GOT3 (cell line): Measurements from ENCODE around the gene MCCD1.
"Not testable (repeated sequence)": the region's sequence is repeated elsewhere in the genome, so short reads cannot be mapped to it uniquely, and the experiment has no call there.

Source experiments
- DNase-seq: peaks from one replicate; lab custom pipeline; 2025; ENCODE audit warnings: mixed read lengths; lab: John Stamatoyannopoulos, UW

The MCCD1 gene

DNA sequence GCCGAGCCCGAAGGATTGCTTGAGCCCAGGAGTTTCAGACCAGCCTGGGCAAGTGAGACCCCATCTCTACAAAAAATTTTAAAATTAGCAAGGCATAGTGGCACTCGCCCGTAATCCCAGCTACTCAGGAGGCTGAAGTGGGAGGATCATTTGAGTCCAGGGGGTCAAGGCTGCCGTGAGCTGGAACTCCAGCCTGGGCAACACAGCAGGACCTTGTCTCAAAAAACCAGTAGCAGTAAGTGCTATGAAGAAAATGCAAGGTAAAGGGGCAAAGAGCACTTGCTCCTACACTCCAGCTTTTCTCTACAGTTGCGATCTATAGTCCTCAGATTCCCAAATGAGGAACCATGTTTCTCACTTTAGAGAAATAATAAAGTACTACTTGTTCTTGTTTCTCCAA, 14.9 kb downstream of the MCCD1 start:
- no peak for DNase-seq

DNA sequence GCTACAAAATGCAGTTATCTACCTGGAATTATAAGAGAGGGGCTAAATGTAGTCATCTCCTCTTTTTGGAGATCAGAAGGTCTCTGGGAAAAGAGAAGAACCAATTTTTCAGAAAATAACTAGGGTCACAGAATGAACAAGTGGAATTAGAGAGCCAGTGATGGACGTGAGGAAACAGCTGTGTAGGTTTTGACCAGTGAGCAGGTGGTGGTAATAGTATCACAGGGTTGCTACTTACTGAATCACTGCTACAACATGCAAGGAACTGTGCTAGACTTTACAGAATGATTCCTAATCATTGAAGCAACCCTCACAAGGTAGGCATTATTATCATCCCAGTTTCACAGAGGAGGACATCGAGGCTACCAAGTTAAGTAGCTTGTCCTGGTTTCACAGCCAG, 15.9 kb downstream of the MCCD1 start:
- no peak for DNase-seq

DNA sequence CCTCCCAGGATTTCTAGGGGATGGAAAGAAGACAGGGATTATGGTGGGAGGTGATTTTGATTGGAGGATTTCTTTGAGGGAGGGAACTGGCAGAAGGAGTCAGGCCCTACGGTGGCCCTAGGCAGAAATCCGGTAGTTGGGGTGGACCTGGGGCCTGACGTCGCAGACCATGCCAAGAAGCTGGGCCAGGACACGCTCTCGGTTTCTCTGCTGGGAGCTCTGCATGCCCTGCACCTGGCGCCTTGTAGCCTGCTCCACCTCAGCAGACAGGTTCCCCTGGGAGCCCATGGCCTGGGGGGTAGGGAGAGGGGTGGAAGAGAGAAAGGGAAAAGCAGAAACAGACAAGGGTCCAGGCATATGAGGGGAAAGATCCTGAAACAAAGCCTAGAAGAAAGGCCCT, 16.5 kb downstream of the MCCD1 start:
- no peak for DNase-seq

DNA sequence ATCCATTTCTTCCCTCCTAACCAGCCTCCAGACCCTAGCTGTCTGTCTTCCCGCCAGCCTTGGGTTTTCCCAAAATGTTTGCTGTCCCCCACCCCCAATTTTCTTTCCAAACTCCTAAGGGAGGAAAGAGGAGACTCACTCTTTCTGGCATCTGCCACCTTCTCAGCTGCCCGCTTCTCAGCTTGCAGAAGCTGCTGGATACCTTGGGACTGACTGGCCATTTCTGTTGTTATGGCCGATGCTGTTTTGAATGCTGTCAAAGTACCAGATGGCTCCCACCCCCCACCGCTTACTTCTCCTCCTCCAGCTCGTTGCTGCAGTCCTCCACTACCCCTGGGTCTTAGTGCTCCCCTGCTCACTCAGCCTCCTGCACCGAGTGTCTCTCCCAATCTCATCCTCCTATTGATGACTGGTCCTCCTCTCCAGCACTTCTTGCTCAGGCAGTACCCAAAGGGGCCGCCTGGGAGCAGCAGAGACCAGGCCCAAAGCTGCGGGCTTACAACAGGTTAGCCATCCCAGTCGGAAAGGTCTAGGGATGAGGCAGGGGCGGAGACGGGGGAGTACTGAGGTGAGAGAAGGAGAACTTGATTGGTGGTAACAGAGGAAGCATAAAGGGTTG, 17.7 kb downstream of the MCCD1 start, which contains the start of gene ATP6V1G2:
TSS of gene ATP6V1G2 (minus strand) at position 270 of the 619 bp plus-strand sequence. CDS start at position 221, 49 bp downstream.
- peak; percentile 72 for DNase-seq

DNA sequence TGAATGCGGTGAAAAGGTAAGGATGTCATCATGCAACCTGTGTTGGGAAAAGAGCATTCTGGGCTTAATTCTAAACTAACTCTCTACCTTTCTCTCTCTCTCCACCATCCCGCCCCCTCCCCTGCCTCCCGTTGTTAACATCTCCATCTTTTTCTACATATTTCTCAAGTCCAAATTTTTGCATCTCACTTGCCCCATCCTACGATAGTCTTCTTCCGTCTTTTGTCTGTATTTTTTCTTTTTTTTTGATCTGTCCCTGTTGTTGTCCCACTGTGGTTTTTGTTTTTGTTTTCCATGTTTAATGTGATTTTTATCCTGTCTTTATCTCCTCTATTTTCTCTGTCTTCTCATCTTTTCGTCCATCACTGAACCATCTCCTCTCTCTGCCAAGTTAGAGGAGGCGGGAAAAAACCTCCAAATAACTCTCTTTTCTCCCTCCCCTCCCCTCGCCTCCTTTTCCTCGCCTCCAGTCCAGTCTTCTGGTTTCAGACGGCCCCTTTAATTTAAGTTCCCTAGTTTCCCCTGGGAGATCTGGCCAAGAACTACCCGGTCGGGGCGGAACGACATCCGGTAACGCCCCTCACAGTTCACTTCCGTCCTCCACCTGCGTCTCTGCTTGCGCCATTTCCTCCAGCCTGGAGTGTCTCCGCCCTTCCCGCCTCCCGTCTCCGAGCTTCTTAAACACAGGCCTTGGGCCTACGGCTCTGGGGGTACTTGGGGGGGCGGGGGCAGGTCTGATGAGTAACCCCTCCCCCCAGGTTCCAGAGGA, 18.4 kb downstream of the MCCD1 start, which contains the start of gene NFKBIL1:
TSS of gene NFKBIL1 (plus strand) at position 651 of the 769 bp plus-strand sequence. CDS start at position 738, 87 bp downstream.
- peak; percentile 75 for DNase-seq

DNA sequence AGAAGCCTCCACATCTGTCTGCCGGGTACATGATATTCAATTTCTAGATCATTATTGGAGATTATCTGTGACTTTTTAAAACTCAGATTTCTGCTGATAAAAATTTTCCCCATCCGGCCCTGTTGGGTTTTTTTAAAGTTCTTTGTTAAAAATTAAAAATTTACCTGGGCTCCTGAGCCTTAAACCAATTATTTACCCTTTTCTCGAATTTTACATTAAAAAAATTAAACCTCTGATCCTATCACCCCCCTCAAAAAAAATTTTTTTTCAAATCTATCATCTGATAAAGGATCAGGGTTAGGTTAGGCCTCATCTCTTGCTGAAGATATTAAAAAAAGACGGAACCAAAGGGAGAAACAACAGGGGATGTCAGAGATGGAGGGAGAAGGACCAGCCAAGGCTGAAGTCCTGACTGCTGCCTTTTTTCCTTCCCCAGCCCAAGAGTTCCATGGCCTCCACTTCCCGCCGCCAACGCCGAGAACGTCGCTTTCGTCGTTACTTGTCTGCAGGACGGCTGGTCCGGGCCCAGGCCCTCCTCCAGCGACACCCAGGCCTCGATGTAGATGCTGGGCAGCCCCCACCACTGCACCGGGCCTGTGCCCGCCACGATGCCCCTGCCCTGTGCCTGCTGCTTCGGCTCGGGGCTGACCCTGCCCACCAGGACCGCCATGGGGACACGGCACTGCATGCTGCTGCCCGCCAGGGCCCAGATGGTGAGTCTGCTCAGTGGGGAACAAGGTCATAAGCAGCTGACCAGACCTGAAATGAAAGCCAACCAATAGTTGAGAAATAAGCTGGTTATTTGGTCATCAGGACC, 19.2 kb downstream of the MCCD1 start:
- DNase-seq, result no peak

DNA sequence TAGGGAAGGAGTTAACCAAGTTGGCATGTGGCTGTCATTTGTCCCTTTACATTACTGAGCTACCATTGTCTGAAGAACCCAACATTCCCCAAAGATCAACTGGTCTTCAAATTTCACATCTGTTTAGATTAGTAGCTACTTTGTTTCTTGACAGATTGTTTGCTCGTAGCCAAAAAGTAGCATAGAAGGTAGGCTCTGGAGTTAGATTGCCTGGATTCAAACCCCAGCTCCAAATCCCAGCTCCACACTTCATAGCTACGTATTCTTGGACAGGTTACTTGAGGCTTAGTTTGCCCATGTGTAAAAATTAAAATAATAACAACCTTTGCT, 19.7 kb downstream of the MCCD1 start:
- DNase-seq, result no peak

DNA sequence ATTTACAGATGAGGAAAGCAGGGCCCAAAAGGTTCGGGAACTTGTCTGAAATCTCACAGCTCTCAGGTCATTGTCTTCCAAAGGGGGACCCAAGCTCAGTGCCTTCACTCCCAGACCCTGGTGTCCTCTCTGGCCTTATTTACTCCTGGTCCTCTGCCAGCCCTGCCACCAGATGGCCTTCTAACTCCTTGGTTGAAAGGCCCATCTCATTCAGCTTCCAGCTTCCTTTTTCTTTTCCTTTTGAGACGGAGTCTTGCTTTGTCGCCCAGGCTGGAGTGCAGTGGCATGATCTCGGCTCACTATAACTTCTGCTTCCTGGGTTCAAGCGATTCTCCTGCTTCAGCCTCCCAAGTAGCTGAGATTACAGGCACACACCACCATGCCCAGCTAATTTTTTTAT, 22.6 kb downstream of the MCCD1 start:
- not testable (repeated sequence) for DNase-seq

DNA sequence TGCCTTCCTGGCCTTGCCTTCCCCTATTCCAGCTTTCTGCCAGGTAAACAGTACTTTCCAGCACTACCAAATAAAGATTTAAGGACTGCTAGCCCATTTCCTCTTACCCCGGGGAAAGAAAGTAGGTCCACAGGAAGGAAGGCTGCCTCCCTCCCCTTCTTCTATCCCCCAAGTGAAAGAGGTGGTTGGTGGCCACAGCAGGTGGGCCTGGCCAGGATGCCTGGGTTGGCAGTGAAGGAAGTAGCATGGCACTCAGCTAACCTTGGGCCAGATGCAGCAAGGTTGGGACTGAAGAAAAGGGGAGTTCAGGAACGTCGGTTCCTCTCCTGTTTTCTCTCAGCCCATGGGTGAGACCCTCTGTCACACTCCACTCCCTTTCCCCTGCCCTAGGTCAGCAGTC, 27.5 kb downstream of the MCCD1 start:
- DNase-seq, result no peak

DNA sequence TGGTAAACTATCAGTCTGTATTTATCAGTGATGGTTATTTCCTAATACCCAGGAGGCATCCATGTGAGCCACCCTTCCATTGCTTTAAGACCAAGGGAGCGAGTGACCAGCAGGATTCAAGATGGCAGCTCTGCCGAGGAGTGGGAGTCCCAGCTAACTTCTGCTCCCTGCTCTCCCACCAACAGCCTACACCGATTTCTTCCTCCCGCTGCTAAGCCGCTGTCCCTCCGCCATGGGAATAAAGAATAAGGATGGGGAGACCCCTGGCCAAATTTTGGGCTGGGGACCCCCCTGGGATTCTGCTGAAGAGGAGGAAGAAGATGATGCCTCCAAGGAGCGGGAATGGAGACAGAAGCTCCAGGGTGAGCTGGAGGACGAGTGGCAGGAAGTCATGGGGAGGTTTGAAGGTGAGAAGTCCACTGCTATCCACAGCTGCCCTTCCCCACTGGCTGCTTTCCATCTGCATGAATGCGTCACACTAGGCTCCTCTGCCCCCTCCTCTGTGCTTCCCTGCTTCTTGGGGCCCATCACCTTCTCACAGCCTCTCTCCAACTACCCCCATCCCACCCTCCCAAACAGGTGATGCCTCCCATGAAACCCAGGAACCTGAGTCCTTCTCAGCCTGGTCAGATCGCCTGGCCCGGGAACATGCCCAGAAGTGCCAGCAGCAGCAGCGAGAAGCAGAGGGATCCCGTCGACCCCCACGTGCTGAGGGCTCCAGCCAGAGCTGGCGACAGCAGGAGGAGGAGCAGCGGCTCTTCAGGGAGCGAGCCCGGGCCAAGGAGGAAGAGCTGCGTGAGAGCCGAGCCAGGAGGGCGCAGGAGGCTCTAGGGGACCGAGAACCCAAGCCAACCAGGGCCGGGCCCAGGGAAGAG, 28.9 kb downstream of the MCCD1 start:
- DNase-seq, result no peak

DNA sequence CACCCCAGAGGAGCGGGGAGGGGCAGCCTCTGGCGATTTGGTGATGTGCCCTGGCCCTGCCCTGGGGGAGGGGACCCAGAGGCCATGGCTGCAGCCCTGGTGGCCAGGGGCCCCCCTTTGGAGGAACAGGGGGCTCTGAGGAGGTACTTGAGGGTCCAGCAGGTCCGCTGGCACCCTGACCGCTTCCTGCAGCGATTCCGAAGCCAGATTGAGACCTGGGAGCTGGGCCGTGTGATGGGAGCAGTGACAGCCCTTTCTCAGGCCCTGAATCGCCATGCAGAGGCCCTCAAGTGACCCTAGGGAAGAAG, 29.5 kb downstream of the MCCD1 start:
- no peak for DNase-seq

DNA sequence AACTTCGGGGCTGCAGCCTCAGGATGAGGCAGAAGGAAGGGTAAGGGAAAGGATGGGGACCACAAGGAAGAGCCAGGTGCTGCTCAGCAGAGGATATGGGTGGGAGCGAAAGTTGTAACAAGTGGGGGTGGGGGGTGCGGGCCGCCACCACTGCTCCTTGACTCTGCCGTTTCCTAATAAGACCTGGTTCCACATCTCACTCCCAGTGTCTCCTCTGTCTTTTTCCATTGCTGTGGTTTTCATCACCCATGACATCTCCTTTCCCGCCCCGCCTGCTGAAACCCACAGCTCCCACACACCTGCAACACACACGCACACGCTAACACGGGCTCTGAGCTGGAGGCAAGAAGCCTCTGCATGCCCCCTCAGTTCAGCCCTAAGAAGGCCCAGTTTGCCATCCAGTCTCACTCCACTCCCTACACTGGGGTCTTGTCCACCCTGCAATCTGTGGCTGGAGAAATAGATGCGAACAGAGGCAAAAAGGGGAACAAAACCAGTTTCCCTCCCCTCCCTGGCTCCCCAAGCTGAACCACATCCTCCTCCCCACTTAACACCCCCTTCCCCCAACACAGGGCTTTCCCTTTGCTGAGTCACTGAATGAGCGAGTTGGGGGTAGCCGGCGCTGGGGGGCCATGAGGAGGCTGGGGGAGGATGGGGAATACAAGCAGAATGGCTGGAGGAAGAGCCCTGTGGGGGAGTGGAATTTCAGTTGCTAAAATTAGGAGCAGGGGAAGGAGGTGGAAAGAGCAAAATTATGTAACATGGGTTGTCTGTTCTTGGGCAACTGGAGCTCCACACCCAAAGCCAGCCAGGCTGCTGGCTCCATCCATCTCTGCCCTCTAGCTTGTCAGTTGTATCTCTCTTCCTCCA, 30.1 kb downstream of the MCCD1 start:
- DNase-seq, result no peak

DNA sequence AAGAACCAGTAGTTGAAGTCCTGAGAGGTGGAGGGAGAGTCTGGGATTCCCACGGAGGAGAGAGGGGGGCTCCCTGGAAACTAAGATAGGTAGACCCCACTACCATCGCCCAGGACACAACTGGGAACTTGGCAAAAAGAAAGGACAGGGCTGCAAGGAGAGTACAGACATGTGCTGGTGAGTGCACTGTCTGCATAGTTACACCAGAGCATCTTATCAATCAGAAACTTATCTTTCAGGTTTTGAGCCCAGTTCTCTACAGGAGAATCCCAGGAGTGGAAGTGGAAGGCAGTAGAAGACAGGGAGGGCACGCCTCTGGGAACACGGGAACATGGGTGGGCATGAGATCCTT, 30.8 kb downstream of the MCCD1 start:
- DNase-seq, result no peak

DNA sequence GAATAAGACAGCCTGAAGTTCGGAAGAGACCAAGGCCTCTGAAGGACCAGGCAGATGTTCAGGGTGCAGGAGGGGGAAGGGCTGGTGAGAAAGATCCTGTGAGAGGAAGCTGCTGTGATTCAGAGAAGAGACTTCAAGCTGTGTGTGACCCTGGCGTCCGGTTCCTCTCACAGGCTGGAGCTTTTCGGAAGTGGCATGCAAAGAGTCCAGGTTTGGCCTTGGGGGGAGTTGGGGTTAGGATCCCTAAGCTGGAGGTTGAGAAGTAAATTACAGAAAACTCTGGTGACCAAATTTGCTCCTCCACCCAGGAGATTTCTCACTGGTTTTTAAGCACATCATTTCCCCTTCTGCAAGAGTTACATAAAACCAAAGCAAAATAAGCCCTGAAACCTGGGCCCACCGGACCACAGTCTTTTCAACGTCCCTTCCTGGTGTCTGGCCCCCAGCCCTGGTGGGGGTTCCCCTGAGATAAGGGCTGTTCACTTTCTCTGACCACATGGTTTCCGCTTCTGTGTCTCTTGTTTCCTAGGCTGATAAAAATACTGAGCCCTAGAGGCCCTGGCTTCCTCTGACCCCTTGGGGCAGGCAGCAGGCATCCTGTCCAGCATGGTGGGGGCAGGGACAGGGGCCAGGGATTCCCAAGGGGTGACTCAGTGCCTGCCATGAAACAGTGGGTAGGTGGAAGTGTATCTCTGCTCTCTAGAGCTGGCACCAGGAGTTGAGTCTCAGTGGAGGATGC, 31.4 kb downstream of the MCCD1 start:
- DNase-seq, result no peak

DNA sequence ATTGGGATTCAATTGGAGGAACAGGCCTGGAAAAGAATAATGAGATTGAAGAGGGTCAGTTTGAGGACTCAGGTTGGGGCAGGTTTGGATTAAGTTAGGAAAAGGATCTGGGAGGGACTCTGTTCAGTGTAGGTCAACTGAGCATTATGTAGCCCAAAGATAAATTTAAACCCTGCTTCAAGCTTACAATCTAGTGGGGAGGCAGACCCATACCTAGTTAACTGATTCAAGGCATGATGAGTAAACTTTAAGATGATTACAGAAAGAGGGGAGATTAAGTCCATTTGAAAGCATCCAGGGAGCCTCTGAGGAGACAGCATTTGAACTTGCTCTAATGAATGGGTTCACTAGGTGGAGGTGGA, 31.9 kb downstream of the MCCD1 start:
- DNase-seq, result no peak

DNA sequence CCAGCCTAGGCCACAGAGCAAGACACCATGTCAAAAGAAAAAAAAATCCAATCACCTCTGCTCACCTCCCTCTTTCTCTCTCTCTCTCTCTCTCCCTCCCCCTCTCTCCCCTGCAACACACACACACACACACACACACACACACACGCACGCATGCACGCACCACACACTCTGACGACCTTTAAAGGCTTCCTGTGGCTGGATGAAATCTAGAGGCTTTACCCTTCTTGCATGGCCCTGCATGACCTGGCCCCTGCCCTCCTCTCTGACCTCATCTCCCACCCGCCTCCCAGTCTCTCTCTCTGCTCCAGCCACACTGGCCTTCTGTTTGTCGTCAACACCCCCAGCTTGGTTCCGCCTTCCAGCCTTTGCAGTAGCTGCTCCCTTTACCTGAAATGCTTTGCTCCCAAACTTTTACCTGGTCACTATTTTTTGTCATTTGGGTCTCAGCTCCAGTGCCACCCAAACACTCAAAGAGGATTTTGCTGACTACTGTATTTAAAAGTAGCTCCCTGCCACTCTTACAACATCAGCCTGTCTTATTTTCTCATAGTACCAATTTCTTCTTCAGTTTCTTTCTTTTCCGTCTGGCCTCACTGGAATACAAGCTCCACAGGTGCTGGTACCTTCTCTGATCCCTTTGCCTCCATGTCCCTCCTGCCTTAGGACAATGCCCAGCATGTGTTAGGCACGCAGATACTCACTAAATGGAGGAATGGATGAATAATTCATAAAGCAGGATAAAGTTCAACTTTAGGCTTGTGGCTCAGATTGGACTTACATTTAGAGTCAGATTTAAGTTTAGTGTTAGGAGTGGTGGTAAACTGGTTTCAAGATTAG, 39.0 kb downstream of the MCCD1 start:
- no peak for DNase-seq

DNA sequence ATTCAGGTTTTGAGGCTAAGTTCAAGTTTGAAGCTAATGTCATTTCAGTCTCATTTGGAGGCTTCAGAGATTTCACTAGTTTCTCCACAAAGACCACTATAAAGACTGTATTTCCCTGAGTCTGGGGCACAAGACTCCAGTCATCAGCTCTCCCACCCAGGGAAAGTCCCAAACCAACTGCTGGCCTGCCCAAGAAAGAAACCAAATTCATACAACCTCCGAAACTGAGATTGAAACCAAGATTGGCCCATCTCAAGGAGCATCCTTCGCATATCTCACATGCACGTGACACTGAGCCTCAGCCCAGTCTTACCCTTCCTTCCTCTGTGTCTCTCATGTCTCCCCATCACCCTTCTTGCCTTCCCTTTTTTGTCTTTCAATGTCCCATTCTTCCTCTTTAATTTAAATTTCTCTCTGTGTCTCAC, 39.8 kb downstream of the MCCD1 start:
- DNase-seq, result no peak

DNA sequence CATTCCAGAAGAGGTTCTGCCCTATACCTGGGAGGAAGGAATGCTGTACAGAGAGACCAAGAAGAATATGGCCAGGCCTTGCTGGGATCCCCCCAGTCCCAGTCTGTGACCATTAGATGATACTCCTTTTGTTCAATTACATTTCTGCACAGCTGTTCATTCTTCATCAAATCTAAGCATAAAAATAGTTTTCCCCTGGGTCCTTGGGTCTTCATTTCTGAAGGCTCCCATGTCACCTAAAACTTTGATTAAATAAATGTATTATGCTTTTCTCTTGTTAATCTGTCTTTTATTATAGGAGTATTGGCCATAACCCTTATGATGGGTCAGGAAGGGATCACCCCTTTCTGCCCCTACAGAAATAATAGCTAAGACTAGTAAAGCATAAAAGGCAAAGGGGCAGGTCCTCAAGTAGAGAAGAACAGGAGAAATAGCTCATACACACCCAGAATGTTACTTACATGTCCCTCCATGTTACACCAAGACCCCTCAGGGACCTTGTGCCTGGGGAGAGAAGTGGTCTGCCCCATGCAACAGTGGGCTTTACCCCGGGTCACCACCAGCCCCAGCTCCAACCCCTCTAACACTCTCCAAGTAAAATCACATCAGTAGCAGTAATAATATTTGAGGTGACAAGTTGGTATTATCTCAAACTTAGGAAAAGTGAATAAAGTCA, 41.2 kb downstream of the MCCD1 start:
- no peak for DNase-seq
